HG03457 (cell line): ENCODE data around the gene ART3.
A peak's percentile ranks its signal among the peaks of the same experiment; 100 is the strongest.
"Not testable (repeated sequence)": the region's sequence is repeated elsewhere in the genome, so short reads cannot be mapped to it uniquely, and the experiment has no call there.

ENCODE experiments used
- ATAC-seq: cut with Tn5 transposase; IDR thresholded peaks from one replicate; pipeline ENCODE4 v1.9.1; 2021; ENCODE audit warnings: moderate number of reproducible peaks; ENCODE audit not compliant: unreplicated experiment

ART3 gene, protein sequence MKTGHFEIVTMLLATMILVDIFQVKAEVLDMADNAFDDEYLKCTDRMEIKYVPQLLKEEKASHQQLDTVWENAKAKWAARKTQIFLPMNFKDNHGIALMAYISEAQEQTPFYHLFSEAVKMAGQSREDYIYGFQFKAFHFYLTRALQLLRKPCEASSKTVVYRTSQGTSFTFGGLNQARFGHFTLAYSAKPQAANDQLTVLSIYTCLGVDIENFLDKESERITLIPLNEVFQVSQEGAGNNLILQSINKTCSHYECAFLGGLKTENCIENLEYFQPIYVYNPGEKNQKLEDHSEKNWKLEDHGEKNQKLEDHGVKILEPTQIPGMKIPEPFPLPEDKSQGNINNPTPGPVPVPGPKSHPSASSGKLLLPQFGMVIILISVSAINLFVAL

DNA sequence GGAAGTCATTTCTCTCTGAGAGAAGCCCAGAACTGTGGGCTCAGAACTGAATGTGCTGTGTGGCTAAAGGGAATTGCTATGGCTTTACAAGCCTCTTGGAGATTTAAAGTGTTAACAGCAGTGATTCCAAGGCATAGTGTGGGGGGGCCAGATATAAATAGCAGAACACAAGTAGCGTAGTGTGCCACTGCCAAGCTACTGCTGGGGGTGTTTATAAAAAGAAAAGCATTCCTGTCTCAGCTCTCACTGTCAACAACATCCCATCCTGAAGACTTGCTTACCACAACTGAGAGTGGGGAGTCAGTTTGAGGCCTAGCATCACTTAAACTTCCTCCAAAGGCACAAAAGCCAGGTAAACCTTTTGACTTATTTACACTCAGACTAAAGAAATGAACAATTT, at the start of gene ART3:
Gene ART3, plus strand, starts transcription at position 242 of the 400 bp plus-strand sequence. CDS start 1,181 bp downstream, outside the sequence.
- no peak for ATAC-seq

DNA sequence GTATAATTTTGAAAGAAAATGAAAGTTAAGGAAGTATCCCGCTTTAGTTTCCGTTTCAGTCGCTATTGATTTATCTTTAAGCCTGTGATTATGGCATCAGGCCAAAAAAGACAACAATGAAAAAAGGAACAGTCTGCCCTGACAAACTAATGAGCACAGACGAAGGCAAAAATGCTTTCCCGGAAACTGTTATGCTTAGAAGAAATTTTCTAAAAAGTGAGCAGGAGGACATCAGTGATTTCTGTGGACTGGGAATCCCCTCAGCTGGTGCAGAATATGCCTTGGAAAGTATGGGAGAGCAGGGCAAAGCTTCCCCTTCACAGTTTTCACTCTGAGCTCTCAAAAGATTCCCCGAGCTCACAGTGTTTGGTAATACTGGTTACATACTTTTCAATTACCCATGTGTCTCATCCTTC, 46.2 kb upstream of the ART3 start:
- no peak for ATAC-seq

DNA sequence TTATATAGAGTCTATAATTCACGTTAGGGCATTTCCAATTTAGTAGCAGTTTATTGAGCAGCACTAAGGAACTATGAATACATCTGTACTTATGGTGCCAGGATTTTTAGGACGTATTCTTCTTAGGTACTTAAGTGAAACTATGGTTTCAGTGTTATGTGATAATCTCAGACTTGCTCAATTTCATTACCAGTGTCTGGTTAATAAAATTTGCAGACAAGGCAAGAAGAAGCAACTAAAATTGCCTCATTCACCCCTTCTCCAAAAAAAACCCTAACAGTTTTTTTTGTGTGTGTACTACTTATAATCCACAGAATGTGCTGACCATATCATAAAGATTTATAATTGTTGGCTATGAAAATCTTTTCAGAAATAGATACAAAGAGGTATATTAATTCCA, 45.2 kb upstream of the ART3 start:
- ATAC-seq = no peak

DNA sequence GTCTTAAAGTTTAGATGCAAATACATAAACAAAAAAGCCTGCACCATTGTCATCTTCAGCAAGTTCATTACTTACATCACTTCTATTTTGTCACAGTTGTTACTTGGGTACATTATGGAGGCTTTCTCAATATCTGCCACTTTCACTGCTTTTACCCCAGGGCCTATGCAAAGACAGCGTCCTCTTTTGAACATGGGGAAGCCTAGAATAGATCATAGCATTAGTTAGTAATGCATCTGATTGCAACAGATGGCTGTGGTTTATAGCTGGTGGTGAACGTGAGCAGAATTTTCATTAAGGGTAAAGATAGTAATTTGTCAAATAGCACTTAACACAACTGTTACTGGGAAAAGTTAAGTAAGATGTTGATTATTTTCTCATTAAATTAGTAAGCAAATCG, 39.4 kb upstream of the ART3 start:
- ATAC-seq = no peak

DNA sequence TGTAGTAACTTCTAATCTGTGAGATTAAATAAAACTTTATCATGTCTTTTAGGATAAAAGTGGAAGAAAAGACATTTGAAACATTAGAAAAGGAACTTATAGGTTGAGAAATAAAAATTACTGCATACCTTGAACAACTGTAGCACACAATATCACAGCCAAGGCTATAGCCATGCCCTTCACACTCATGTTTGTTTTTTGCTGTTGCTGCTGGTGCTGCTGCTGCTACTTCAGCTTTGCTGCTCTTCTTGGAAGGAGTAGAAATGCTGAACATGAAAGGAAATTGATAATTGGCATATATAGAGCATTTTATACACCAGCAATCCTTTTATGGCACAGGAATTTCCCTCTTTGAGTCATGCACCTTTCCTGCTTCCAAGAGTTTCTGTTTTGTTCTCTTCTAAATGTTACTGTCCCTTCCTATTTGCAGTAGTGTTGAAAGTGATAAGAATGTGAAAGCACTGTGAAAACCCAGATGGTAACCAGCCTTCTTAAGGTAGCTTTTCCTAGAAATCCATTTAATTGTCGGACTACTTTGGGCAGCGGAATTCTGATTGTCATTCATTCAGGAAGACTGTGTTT, 38.6 kb upstream of the ART3 start, which contains the start of gene CXCL11:
Gene CXCL11, minus strand, starts transcription at position 272 of the 582 bp plus-strand sequence. Its CDS starts 83 bp downstream, at position 189.
- ATAC-seq = no peak

DNA sequence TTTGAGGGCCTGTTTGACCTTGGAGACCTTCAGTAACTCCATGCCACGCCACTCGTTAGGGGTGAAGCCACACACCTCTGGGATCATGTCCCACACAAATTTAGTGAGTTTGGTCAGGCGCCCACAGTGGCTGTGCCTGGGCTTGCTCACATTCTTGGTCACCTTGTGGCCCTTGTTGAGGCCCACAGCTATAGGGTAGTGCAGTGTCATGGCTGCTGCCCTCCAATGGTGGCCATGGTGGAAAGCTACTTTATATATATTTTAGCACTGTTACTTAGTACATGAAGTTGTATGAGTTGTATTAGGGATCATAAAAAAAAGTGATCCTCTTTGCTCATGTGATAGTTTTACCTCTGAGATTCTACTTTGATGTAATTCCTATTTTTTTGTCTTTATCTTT, 37.7 kb upstream of the ART3 start:
- no peak for ATAC-seq

DNA sequence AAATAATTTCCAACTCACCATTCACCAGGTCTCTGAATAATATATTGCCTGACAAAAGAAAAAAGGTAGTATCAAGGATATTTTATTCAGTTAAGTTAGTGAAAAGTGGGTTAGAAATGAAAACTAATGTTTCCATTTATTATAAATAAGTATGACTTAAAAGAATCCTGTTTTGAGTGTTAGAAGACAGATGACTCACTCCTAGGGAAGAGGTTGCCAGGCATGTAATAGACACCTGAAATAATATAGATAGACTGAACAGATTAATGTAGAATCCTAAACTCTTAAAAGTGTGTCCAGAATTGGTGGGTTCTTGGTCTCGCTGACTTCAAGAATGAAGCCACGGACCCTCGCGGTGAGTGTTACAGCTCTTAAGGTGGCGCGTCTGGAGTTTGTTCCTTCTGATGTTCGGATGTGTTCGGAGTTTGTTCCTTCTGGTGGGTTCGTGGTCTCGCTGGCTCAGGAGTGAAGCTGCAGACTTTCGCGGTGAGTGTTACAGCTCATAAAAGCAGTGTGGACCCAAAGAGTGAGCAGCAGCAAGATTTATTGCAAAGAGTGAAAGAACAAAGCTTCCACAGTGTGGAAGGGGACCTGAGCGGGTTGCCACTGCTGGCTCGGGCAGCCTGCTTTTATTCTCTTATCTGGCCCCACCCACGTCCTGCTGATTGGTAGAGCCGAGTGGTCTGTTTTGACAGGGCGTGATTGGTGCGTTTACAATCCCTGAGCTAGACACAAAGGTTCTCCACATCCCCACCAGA, 32.1 kb upstream of the ART3 start:
- ATAC-seq = not testable (repeated sequence)

DNA sequence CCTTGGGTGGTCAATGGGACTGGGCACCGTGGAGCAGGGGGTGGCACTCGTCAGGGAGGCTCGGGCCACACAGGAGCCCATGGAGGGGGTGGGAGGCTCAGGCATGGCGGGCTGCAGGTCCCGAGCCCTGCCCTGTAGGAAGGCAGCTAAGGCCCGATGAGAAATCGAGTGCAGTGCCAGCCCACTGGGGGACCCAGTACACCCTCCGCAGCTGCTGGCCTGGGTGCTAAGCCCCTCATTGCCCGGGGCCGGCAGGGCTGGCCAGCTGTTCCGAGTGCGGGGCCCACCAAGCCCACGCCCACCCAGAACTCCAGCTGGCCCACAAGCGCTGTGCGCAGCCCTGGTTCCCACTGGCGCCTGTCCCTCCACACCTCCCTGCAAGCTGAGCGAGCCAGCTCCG, 31.2 kb upstream of the ART3 start:
- not testable (repeated sequence) for ATAC-seq

DNA sequence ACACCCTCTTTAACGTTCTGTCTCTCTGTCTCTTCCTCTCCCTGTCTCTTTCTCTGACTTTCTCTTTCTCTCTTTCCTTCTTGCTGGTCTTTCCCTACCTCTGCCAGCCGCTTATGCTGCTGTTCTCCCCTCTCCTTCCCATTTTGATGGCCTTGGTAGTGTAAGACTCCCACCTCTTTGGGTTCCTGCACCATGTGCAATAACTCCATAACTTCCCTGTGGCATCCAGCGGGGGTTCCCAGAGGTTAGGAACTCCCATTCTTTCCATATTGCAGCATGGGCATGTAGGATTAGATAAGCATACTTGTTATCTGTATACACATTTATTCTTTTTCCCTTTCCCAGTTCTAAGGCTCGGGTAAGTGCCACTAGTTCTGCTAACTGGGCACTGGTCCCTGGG, 29.8 kb upstream of the ART3 start:
- not testable (repeated sequence) for ATAC-seq

DNA sequence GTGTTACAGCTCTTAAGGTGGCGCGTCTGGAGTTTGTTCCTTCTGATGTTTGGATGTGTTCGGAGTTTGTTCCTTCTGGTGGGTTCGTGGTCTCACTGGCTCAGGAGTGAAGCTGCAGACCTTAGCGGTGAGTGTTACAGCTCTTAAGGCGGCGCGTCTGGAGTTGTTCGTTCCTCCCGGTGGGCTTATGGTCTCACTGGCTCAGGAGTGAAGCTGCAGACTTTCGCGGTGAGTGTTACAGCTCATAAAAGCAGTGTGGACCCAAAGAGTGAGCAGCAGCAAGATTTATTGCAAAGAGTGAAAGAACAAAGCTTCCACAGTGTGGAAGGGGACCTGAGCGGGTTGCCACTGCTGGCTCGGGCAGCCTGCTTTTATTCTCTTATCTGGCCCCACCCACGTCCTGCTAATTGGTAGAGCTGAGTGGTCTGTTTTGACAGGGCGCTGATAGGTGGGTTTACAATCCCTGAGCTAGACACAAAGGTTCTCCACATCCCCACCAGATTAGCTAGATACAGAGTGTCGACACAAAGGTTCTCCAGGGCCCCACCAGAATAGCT, 24.6 kb upstream of the ART3 start:
- ATAC-seq = not testable (repeated sequence)

DNA sequence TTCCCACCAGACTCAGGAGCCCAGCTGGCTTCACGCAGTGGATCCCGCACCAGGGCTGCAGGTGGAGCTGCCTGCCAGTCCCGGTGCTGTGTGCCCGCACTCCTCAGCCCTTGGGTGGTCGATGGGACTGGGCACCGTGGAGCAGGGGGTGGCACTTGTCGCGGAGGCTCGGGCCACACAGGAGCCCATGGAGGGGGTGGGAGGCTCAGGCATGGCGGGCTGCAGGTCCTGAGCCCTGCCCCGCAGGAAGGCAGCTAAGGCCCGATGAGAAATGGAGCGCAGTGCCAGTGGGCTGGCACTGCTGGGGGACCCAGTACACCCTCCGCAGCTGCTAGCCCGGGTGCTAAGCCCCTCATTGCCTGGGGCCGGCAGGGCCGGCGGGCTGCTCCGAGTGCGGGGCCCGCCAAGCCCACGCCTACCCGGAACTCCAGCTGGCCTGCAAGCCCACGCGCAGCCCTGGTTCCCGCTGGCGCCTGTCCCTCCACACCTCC, 23.9 kb upstream of the ART3 start:
- ATAC-seq = not testable (repeated sequence)

DNA sequence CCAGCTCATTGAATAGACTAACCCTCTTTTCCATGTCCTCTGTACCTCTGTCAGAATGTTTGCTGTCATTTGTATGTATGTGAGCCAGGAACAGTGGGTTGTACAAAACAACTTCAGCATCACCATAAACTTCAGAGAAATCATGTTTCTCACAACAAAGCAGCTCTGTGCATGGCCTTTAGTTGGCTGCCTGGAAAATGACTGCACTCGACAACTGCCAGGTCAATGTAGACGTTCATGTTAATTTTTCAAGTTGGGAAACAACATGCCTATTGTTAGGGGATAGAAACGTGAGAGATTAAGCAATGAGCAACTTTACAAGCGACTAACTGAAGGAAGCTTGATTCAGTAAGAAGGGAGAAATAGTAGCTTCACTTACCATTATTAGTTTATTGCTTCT, 20.8 kb upstream of the ART3 start:
- ATAC-seq = no peak

DNA sequence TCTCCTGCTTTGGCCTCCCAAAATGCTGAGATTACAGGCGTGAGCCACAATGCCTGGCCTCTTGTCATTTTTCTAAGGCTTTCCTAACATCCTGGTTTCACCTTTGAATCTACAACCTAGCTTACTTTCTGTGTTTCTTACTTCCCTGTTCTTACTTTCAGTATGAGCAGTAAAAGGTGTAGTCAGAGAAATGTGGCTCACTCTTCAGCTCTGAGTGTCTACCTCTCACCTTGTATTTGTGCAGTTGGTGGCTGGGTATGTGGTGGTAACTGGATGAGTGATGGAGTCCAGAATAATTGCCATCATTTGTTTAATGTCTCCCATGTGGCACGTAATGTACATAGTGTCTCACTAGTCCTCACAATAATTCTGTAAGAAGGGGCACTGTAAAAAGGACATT, 19.5 kb upstream of the ART3 start:
- peak; percentile 97 for ATAC-seq

DNA sequence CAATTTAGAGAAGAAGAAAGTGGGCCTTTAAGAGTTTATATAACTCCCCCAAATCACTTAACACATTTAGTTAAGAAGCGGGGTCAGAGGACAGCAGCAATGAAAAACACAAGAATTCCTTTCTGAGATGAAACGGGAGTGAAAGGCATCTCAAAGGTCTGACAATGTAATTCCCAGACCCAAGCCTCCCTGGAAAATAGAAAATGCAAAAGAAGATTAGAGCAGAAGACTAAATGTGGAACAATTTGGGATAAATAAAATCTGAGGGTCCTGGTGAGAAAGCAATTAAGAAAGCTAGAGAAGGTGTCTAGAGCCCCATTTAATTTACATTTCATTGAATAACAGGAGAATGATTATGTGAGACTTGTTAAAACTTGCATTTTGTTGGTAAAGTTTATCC, 19.1 kb upstream of the ART3 start:
- ATAC-seq = no peak

DNA sequence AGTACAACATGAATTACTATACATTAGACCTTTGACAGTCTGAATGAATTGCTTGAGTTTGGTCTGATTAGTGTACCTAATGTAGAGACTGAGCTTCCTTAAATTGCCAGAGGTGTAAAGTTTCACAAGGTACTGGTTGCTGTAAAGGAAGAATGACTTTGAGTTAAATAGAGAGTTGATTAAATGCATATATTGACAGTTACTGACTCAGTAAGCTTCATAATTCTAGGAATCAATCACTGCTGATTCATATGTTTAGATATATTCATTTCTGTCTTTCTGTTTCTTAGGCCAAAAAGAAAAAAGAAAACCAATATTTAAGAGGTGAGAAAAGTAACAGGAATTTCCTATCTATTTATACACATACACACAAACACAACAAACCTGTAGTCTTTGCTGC, 16.2 kb upstream of the ART3 start:
- ATAC-seq = peak; percentile 30

DNA sequence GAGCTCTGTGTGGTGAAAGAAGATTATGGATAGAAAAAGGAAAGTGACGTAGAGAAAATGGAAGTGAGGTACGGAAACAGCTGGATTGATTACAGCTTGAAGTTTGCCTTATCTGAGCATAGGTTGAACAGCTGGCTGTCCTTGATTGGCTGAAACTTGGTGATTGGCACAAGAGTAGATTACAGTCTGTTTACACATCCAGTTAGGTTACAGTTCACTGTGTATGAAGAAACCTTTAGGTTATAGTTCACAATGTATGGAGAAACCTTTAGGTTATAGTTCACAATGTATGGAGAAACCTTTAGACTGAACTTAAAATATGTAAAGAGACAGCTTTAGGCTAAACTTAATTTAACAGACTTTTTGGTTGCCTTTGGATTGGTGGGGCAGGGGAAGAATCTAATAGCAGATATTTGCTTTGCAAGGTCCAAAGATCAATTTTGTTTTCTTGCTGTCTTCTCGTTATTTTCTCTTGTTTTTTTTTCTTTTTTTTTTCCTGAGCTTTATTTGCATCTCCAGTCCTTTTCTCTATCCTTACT, 15.6 kb upstream of the ART3 start:
- ATAC-seq = no peak

DNA sequence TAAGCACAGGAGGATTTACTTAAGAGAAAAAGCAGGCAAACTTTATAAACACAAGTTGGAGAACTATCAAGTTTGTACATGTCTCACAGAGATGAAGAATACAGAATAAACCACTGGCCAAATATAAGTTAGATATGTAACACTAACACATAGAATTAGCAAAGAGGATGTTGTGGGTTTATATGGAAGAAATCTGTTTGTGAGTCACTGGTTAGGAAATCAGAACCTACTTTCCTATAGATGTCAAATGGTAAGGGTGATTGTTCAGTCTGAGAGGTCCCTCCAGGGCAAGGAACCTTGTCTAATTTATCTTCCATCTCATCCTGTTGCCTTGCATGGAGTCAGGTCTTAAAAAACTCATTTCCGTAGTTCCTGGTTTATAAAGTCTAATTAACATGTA, 14.8 kb upstream of the ART3 start:
- ATAC-seq = no peak

DNA sequence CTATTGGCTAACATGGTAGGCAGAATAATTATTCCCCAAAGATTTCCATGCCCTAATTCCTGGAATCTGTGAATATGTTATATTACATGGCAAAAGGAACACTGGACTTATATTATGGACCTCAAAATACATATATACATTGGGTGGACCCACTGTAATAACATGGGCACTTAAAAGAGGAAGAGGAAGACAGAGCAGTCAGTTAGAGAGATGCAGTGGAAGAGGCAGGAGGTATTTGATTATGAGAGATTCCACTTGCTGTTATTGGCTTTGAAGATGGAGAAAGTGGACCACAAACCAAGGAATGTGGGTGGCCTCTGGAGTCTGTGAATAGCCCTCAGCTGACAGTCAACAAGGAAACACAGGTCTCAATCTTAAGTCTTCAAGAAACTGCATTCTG, 14.0 kb upstream of the ART3 start:
- ATAC-seq = no peak

DNA sequence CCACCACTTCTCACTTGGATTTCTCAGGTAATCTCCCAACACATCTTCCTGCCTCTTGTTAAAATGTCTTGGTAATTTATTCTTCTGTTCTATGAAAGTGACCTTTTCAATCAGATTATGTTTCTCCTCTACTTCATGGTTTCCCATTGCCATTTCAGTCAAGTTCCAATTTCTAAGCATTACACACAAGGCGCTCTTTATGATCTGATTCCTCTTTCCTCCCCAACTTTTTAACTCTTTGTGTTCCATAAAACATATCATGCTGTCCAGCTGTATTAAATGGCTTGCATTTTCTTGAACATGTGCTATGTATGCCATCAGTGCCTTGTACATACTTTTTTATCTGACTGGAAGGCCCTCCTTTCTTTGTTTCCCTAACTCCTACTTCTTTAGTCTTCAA, 13.1 kb upstream of the ART3 start:
- ATAC-seq = no peak

DNA sequence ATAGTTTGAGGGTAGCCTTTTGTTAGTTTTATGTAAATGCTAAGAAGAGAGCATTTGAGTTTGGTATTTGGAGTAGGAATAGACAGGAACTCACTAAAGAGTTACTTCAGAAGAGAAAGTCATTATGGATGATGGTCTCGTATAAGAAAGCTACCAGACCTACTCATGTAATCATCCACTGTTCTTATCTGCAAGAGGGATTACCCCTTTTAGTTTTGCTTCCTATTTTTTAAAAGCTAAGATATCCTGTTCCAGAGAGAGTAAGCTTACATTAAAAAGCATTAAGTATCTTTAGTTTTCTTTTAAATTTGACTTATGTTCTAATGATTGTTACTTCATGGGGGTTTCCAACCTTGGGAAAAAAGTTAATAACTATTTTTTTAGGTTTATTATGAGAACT, 12.5 kb upstream of the ART3 start:
- peak; percentile 44 for ATAC-seq

DNA sequence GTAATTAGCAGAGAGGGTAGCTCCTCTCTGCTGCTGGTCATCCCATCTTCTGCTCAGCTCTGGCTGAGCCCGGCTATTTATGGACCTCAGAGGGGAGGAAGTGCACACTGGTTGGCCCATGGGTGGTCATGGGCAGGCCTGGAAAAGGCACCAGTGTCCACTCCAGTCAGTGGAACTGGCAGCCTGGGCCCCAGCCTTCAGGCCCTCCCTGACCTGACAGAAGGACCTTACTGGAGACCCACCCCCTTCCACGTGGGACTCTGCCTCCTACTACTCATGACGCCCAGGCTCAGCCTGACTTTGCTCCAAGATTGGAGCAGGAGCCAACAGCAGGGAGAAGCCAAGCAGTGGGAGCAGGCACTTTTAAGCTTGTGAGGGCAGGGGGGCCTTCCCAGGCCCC, 8.0 kb upstream of the ART3 start:
- no peak for ATAC-seq
